ENCODE data around the gene OOSP3.

DNA sequence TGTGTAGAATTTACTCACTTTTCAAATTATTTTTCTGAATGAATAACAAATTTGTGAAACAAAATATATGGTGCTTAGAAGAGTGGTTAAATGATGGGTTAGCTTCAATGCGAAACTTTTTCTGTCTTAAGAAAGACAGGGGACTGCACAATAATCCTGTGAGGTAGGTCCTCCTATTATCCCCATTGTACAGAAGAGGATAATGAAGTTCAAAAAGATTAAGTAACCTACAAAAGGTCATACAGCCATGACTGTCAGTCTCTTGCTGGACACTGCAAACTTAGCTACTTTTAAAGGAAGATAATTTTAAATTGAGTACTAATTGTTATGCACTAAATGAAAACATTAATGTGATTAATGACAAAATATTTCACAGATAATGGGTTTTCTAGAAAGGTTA lies 5.0 kb downstream of the OOSP3 start:
- TF ChIP-seq POLR2A (IDR thresholded peaks at IDR 0.05): no peak
- TF ChIP-seq CTCF (IDR thresholded peaks at IDR 0.05): no peak

All from Peyer's patch (tissue), 4 donors.